Smooth muscle cell (in vitro differentiated cells): ENCODE results near the gene GSTP1. TPM values are rescaled to one million over a fixed set of nuclear protein-coding genes. Genes with fewer than 3 reads are reported as not detected.

Experiments
- DNase-seq: peaks from one replicate; lab custom pipeline; 2025; ENCODE audit not compliant: unreplicated experiment; lab: John Stamatoyannopoulos, UW
- H2AFZ ChIP-seq: fragments of 200-600 bp; sonication (generic); 2 replicates; pipeline ENCODE4 v1.6.0; 2016; ENCODE audit warnings: antibody characterized with exemption, low read depth, mild to moderate bottlenecking
- H3F3A ChIP-seq: fragments of 200-600 bp; sonication (generic); 2 replicates; pipeline ENCODE4 v1.6.0; 2017; ENCODE audit warnings: antibody characterized with exemption, low read depth
- H3K27ac ChIP-seq: fragments of 200-600 bp; sonication (generic); 2 replicates; pipeline ENCODE4 v1.5.1; 2016; ENCODE audit warnings: low read depth, mild to moderate bottlenecking
- H3K27me3 ChIP-seq: fragments of 200-600 bp; sonication (generic); 2 replicates; pipeline ENCODE4 v1.6.1; 2016; ENCODE audit warnings: low read depth, mild to moderate bottlenecking
- H3K36me3 ChIP-seq: fragments of 200-600 bp; sonication (generic); 2 replicates; pipeline ENCODE4 v1.5.1; 2016; ENCODE audit warnings: low read depth
- H3K4me1 ChIP-seq: fragments of 200-600 bp; sonication (generic); 2 replicates; pipeline ENCODE4 v1.5.1; 2016; ENCODE audit warnings: low read depth
- H3K4me2 ChIP-seq: fragments of 200-600 bp; sonication (generic); 2 replicates; pipeline ENCODE4 v1.6.0; 2016; ENCODE audit warnings: mild to moderate bottlenecking
- H3K4me3 ChIP-seq: fragments of 200-600 bp; sonication (generic); 2 replicates; pipeline ENCODE4 v1.5.1; 2016; ENCODE audit warnings: mild to moderate bottlenecking
- H3K79me2 ChIP-seq: fragments of 200-600 bp; sonication (generic); 2 replicates; pipeline ENCODE4 v1.6.0; 2016; ENCODE audit warnings: low read depth, mild to moderate bottlenecking
- H3K9ac ChIP-seq: fragments of 200-600 bp; sonication (generic); 2 replicates; pipeline ENCODE4 v1.6.0; 2016; ENCODE audit warnings: low read depth
- H3K9me3 ChIP-seq: fragments of 200-600 bp; sonication (generic); replicated peaks from 2 replicates; pipeline ENCODE4 v1.5.1; 2016; ENCODE audit warnings: low read depth
- H4K20me1 ChIP-seq: fragments of 200-600 bp; sonication (generic); 2 replicates; pipeline ENCODE4 v1.6.0; 2016; ENCODE audit warnings: low read depth
- CTCF ChIP-seq: fragments of 200-600 bp; sonication (generic); IDR thresholded peaks from 2 replicates; pipeline ENCODE4 v1.5.1; 2017; ENCODE audit warnings: borderline replicate concordance, mild to moderate bottlenecking, antibody characterized with exemption; ENCODE audit not compliant: insufficient read depth, poor library complexity, severe bottlenecking
- whole genome bisulfite sequencing: methylation state at CpG from one replicate; pipeline ENCODE4 v1.1.7; 2016; ENCODE audit warnings: low lambda C conversion rate; 5-methylcytosine and 5-hydroxymethylcytosine counted together
- polyA plus RNA-seq: library from polyadenylated mRNA; unstranded; fragments of >200 nt; fragmentation: Nextera tagmentation; extraction: Ambion mirVana; gene quantifications from 2 replicates; pipeline ENCODE4 v1.2.1, GENCODE V29; 2016
- small RNA-seq: library from RNA; depleted of rRNA; stranded (forward); fragments of <200 nt; gene quantifications from one replicate; pipeline ENCODE3, GENCODE V24; 2014
- total RNA-seq: library from RNA; depleted of rRNA; stranded (reverse); fragments of >200 nt; gene quantifications from 2 replicates; pipeline ENCODE4 v1.2.3, GENCODE V29; 2014

The GSTP1 gene
- total and polyA plus RNA-seq, 2 experiments from 2014 or later, result 874 to 1,489 TPM

GRCh38 chr11:67634366-67635230 is 51.0 kb downstream of the GSTP1 start:
- Histone ChIP-seq H3K36me3 (no peaks in the 10 kb centered on the region), H3K9me3 (no peaks in the 10 kb centered on the region), H3K27me3 (no peaks in the 10 kb centered on the region), H4K20me1 (no peaks in the 10 kb centered on the region), H3K4me2 (no peak overlapping the region), H3F3A (no peaks in the 10 kb centered on the region), H2AFZ (no peak overlapping the region), H3K9ac (no peak overlapping the region), H3K4me1 (no peaks in the 10 kb centered on the region), H3K4me3 (no peak overlapping the region), H3K27ac (no peak overlapping the region), H3K79me2 (no peaks in the 10 kb centered on the region)
- 84% methylated on average over 20 of the region's 20 CpGs for WGBS
- no peak for TF ChIP-seq CTCF
- DNase-seq, result no peak

- Histone ChIP-seq H3K9ac (no peak overlapping the region), H3K4me1 (no peaks in the 10 kb centered on the region), H3K36me3 (no peaks in the 10 kb centered on the region), H2AFZ (no peak overlapping the region), H3F3A (no peaks in the 10 kb centered on the region), H3K27ac (no peak overlapping the region), H3K4me3 (no peak overlapping the region), H3K27me3 (peaks cover 1% of the 10 kb centered on the region), H4K20me1 (no peaks in the 10 kb centered on the region), H3K4me2 (no peak overlapping the region), H3K79me2 (no peaks in the 10 kb centered on the region), H3K9me3 (no peaks in the 10 kb centered on the region)
- no peak for TF ChIP-seq CTCF
- DNase-seq, result no peak
- WGBS, result 90% methylated on average over 4 of the region's 4 CpGs
Measured at GRCh38 chr11:67635231-67635521, 51.6 kb downstream of the GSTP1 start.

Small RNA genes lying within 50 kb of the gene (small RNA-seq; reads per million reads assigned to genes)
- gene AP003385.3, result not detected

Other genes with a start within 250 kb of the GSTP1 start
- gene POLD4, start 230.3 kb upstream of the GSTP1 start, total RNA-seq, result 61.4 and 78.0 TPM in 2 replicates
- 113 and 133 TPM in 2 replicates for gene POLD4, start 230.3 kb upstream of the GSTP1 start, polyA plus RNA-seq
- 7.3 and 12.2 TPM in 2 replicates for gene CLCF1, start 210.2 kb upstream of the GSTP1 start, total RNA-seq
- 4.6 and 6.2 TPM in 2 replicates for gene CLCF1, start 210.2 kb upstream of the GSTP1 start, polyA plus RNA-seq
- 17.3 and 19.5 TPM in 2 replicates for gene RAD9A, start 191.8 kb upstream of the GSTP1 start, total RNA-seq
- gene RAD9A, start 191.8 kb upstream of the GSTP1 start, polyA plus RNA-seq, result 20.3 and 21.4 TPM in 2 replicates
- 99.3 and 123 TPM in 2 replicates for gene PPP1CA, start 182.0 kb upstream of the GSTP1 start, total RNA-seq
- 210 and 220 TPM in 2 replicates for gene PPP1CA, start 182.0 kb upstream of the GSTP1 start, polyA plus RNA-seq
- gene TBC1D10C, start 179.7 kb upstream of the GSTP1 start, total RNA-seq, result not detected in 2 replicates
- 0.32 TPM in 1 of 2 replicates, not detected in the other for gene TBC1D10C, start 179.7 kb upstream of the GSTP1 start, polyA plus RNA-seq
- gene CARNS1, start 168.1 kb upstream of the GSTP1 start, total RNA-seq, result 0.36 and 0.85 TPM in 2 replicates
- gene CARNS1, start 168.1 kb upstream of the GSTP1 start, polyA plus RNA-seq, result 1.7 and 3.6 TPM in 2 replicates
- 66.5 and 86.9 TPM in 2 replicates for gene RPS6KB2, start 155.3 kb upstream of the GSTP1 start, total RNA-seq
- 102 and 107 TPM in 2 replicates for gene RPS6KB2, start 155.3 kb upstream of the GSTP1 start, polyA plus RNA-seq
- gene PTPRCAP, start 146.1 kb upstream of the GSTP1 start, total RNA-seq, result 2.5 TPM in 1 of 2 replicates, not detected in the other
- 1.1 TPM in 2 replicates for gene PTPRCAP, start 146.1 kb upstream of the GSTP1 start, polyA plus RNA-seq
- 38.9 and 43.8 TPM in 2 replicates for gene CORO1B, start 140.3 kb upstream of the GSTP1 start, total RNA-seq
- gene CORO1B, start 140.3 kb upstream of the GSTP1 start, polyA plus RNA-seq, result 84.6 and 85.8 TPM in 2 replicates
- gene GPR152, start 131.1 kb upstream of the GSTP1 start, total RNA-seq, result not detected in 2 replicates
- gene GPR152, start 131.1 kb upstream of the GSTP1 start, polyA plus RNA-seq, result 0.27 and 0.71 TPM in 2 replicates
- gene CABP4, start 128.5 kb upstream of the GSTP1 start, total RNA-seq, result not detected in 2 replicates
- 2.1 TPM in 1 of 2 replicates, not detected in the other for gene CABP4, start 128.5 kb upstream of the GSTP1 start, polyA plus RNA-seq
- gene TMEM134, start 114.6 kb upstream of the GSTP1 start, total RNA-seq, result 88.3 and 135 TPM in 2 replicates
- 114 and 149 TPM in 2 replicates for gene TMEM134, start 114.6 kb upstream of the GSTP1 start, polyA plus RNA-seq
- 35.3 and 36.8 TPM in 2 replicates for gene AIP, start 100.8 kb upstream of the GSTP1 start, total RNA-seq
- 57.8 and 61.5 TPM in 2 replicates for gene AIP, start 100.8 kb upstream of the GSTP1 start, polyA plus RNA-seq
- 27.6 and 28.9 TPM in 2 replicates for gene PITPNM1, start 78.4 kb upstream of the GSTP1 start, total RNA-seq
- gene PITPNM1, start 78.4 kb upstream of the GSTP1 start, polyA plus RNA-seq, result 35.0 and 48.2 TPM in 2 replicates
- 27.0 and 34.0 TPM in 2 replicates for gene CDK2AP2, start 75.7 kb upstream of the GSTP1 start, total RNA-seq
- 94.2 and 101 TPM in 2 replicates for gene CDK2AP2, start 75.7 kb upstream of the GSTP1 start, polyA plus RNA-seq
- not detected in 2 replicates for gene CABP2, start 60.4 kb upstream of the GSTP1 start, total RNA-seq
- not detected in 2 replicates for gene CABP2, start 60.4 kb upstream of the GSTP1 start, polyA plus RNA-seq
- 110 and 111 TPM in 2 replicates for gene NDUFV1, start 23.1 kb downstream of the GSTP1 start, total RNA-seq
- gene NDUFV1, start 23.1 kb downstream of the GSTP1 start, polyA plus RNA-seq, result 201 and 207 TPM in 2 replicates
- gene NUDT8, start 46.1 kb downstream of the GSTP1 start, total RNA-seq, result 0.67 and 9.2 TPM in 2 replicates
- gene NUDT8, start 46.1 kb downstream of the GSTP1 start, polyA plus RNA-seq, result 15.6 and 17.6 TPM in 2 replicates
- gene TBX10, start 56.0 kb downstream of the GSTP1 start, total RNA-seq, result not detected in 2 replicates
- not detected in 2 replicates for gene TBX10, start 56.0 kb downstream of the GSTP1 start, polyA plus RNA-seq
- gene ACY3, start 66.9 kb downstream of the GSTP1 start, total RNA-seq, result not detected in 2 replicates
- not detected in 2 replicates for gene ACY3, start 66.9 kb downstream of the GSTP1 start, polyA plus RNA-seq
- gene ALDH3B2, start 90.8 kb downstream of the GSTP1 start, total RNA-seq, result 2.6 and 5.0 TPM in 2 replicates
- gene ALDH3B2, start 90.8 kb downstream of the GSTP1 start, polyA plus RNA-seq, result 0.77 and 3.1 TPM in 2 replicates